Bronchial epithelial cell (primary cell): ENCODE data around the gene SHBG. TPM values are rescaled to one million over a fixed set of nuclear protein-coding genes. Genes with fewer than 3 reads are reported as not detected.

ENCODE experiments used
- DNase-seq: peaks from one replicate; pipeline ENCODE4 v3.0.0-alpha.2; 2010; ENCODE audit warnings: low read depth
- FAIRE-seq: peaks from 2 replicates; lab custom pipeline; 2011; peaks lifted over from hg19 to GRCh38; lab: Jason Lieb, UNC
- H3K27me3 ChIP-seq: 2 replicates; pipeline ENCODE4 v1.5.1; 2011; ENCODE audit warnings: low read length; ENCODE audit not compliant: control insufficient read depth, insufficient read depth
- H3K36me3 ChIP-seq: 2 replicates; pipeline ENCODE4 v1.5.1; 2011; ENCODE audit warnings: low read length; ENCODE audit not compliant: control insufficient read depth, insufficient read depth
- H3K4me3 ChIP-seq: 2 replicates; pipeline ENCODE4 v1.5.1; 2011; ENCODE audit warnings: mild to moderate bottlenecking, low read depth, low read length, control low read depth
- total RNA-seq: library from RNA; depleted of rRNA; stranded (reverse); fragments of >200 nt; gene quantifications from 2 replicates; pipeline ENCODE4 v1.2.1, GENCODE V29; 2014
- TF ChIP-seq, protein P1 (sequence below): IDR thresholded peaks from 2 replicates; pipeline ENCODE4 v1.5.1; 2011; ENCODE audit warnings: mild to moderate bottlenecking, moderate library complexity, low read length, control low read depth, inconsistent platforms; ENCODE audit not compliant: insufficient read depth, severe bottlenecking

Gene SHBG
- total RNA-seq, result 0.38 TPM in 1 of 2 replicates, not detected in the other

GRCh38 chr17:7629939-7630571, at the start of gene SHBG:
SHBG (plus strand) TSS chr17:7630135; CDS start chr17:7630173, 38 bp downstream.
- no peak for DNase-seq
- no peaks in the 10 kb centered on the region for H3K27me3 ChIP-seq
- H3K4me3 ChIP-seq, result no peak within 1 kb of the TSS
- FAIRE-seq, result no peak
- TF ChIP-seq, protein P1, sequence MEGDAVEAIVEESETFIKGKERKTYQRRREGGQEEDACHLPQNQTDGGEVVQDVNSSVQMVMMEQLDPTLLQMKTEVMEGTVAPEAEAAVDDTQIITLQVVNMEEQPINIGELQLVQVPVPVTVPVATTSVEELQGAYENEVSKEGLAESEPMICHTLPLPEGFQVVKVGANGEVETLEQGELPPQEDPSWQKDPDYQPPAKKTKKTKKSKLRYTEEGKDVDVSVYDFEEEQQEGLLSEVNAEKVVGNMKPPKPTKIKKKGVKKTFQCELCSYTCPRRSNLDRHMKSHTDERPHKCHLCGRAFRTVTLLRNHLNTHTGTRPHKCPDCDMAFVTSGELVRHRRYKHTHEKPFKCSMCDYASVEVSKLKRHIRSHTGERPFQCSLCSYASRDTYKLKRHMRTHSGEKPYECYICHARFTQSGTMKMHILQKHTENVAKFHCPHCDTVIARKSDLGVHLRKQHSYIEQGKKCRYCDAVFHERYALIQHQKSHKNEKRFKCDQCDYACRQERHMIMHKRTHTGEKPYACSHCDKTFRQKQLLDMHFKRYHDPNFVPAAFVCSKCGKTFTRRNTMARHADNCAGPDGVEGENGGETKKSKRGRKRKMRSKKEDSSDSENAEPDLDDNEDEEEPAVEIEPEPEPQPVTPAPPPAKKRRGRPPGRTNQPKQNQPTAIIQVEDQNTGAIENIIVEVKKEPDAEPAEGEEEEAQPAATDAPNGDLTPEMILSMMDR, result no peak
- no peaks in the 10 kb centered on the region for H3K36me3 ChIP-seq

DNA sequence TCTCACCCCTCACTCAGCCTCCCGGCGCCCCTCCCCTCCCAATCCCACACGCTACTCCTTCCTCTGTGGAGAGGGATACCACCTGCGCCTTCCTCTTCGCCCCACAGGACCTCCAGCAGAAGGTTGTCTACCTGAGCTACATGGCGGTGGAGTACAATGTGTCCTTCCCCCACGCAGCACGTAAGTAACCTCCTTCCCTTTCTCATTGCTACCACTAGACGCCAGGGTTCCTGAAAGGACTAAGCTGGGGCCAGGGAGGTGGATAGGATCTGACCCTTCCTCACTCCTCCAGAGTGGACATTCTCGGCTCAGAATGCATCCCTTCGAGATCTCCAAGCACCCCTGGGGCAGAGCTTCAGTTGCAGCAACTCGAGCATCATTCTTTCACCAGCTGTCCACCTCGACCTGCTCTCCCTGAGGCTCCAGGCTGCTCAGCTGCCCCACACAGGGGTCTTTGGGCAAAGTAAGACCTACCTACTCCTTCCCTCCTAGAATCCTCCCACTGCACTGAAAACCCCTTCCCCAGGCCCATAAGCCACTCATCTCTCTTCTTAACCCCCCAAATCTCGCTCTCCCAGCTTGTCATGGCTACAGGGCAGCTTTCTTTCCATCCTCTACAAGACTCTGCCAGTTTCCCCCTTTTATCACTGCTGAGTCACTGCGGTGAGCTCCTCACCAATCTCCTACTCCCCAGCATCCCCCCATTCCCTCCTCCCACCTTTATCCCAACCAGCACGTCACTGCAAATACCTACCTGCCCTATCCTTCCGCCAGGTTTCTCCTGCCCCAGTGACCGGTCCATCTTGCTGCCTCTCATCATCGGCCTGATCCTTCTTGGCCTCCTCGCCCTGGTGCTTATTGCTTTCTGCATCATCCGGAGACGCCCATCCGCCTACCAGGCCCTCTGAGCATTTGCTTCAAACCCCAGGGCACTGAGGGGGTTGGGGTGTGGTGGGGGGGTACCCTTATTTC, 49.0 kb upstream of the SHBG start:
- FAIRE-seq (no peak), DNase-seq (peak; percentile 57)
- TF ChIP-seq, protein P1, result no peak
- no peaks in the 10 kb centered on the region for H3K27me3 ChIP-seq
- H3K4me3 ChIP-seq, result no peak overlapping the region
- H3K36me3 ChIP-seq, result peaks cover 25% of the 10 kb centered on the region

DNA sequence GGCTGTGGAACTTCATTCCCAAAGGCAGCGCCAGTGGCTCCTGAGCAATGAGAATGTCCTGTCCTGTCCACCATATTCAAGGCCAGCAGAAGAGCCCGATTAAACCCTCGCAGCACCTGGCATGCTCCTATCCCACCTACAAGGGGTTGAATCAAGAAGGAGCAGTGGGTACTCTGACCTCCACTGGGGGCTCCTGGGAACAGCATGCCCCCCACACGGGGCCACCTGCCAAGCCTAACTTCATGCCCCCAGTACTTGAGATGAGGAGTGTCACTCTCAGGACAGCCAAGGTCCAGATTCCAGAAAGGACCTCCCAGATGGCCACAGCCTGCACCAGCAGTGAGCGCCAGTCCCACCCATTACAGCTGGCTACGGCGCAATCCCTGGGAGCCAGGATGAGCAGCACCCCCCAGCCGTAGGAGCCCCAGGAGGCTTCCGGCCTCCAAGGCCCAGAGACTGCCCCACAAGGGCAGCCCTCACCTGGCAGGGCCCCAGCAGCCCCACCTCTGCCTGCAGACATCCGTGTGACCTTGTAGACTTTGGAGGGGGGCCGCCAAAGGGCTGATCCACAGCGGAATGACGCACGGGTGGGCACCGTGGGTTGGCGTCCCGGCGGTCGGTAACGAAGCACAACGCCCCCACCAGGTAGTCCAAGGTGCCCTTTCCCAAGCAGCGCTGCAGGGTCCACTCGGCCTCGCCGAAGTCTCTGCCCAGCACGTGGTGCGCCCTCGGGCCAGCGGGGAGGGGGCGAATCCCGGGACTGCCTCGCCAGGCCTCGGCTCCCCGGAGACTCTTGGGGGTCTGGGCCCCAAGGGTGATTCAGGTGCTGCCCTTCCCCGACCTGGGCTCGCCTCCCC, 47.3 kb upstream of the SHBG start:
- FAIRE-seq (no peak), DNase-seq (no peak)
- Histone ChIP-seq H3K4me3 (peak overlapping the region; percentile 57), H3K27me3 (no peaks in the 10 kb centered on the region), H3K36me3 (peaks cover 22% of the 10 kb centered on the region)
- TF ChIP-seq, protein P1, result no peak

GRCh38 chr17:7583253-7584109, 46.5 kb upstream of the SHBG start, which contains the start of gene MPDU1:
MPDU1 (plus strand) TSS chr17:7583852; CDS start chr17:7583863, 11 bp downstream.
- DNase-seq, result peak; percentile 94
- Histone ChIP-seq H3K36me3 (peaks cover 17% of the 10 kb centered on the region), H3K27me3 (no peaks in the 10 kb centered on the region), H3K4me3 (peak within 1 kb of the TSS; percentile 57)
- no peak for FAIRE-seq
- TF ChIP-seq, protein P1, result peak; percentile 0
